Activated CD4-positive, alpha-beta T cell treated with anti-CD3 and anti-CD28 coated beads, Interleukin-2, amount 50 U/mL, for 1 hour (primary cell): Measurements from ENCODE around the gene ETNK1.

Source experiments
- DNase-seq: peaks from one replicate; pipeline ENCODE4 v3.0.0-alpha.2; 2020

The ETNK1 gene

DNA sequence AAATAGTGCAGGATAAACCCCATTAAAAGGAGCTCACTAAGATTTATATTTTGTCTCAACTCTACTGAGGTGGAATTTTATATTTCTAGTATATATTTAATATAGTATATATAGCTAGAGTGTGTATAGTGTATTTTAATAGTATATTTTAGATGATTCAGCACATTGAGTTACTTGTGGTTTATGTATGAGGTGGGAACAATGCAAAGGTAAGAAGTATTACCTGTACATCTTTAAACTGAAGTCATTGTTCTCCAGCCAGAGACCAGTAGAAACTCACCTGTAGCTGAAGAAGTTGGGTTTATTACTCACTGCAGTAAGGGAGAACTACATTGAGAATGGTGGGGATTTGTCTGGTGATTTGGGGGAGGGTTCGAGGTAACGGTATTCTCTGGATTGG is 15.9 kb downstream of the ETNK1 start:
- DNase-seq = no peak

- no peak for DNase-seq
Measured at GRCh38 chr12:22641353-22642053, 16.5 kb downstream of the ETNK1 start.

DNA sequence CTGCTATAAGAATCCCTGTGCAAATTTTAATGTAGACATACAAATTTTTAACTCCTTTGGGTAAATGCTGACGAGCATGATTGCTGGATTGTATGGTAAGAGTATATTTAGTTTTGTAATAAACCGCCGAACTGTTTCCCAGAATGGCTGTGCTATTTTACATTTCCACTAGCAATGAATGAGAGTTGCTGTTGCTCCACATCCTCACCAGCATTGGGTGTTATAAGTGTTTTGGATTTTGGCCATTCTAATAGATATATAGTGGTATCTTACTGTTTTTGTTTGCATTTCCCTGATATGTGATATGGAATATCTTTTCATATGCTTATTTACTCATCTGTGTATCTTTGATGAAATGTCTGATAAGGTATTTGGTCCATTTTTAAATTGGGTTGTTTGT is 23.7 kb downstream of the ETNK1 start:
- no peak for DNase-seq

DNA sequence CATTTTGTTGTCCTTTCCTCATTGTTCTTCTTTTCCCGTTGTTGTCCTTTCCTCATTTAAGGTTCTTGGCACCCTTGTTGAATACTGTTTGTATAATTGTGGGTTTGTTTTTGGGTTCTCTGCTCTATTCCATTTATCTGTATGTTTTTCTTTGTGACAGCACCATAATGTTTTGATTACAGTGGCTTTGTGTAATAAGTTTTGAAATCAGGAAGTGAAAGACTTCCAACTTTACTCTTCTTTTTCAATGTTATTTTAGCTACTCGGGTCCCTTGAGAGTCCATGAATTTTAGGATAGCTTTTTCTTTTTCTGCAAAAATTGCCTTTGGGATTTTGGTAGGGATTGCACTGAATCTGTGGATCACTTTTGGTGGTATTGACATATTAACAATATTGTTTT is 28.1 kb downstream of the ETNK1 start:
- no peak for DNase-seq

DNA sequence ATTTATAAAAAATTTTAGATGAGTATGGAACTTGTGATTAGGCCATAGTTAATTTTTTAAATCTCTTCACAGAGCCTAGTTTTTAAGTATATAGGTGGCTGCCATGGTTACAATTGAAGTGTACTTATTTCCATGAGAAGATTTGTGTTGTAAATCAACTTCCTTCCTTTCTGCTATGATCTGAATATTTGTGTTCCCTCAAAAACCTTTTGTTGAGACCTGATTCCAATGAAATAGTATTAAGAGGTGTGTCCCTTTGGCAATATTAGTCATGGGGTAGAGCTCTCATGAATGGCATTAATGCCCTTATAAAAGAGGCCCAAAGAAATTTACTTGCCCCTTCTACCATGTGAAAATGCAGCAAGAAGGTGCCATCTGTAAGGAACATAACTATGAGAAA is 28.8 kb downstream of the ETNK1 start:
- DNase-seq = no peak

- no peak for DNase-seq
Measured at GRCh38 chr12:22656376-22656775, 31.4 kb downstream of the ETNK1 start.

DNA sequence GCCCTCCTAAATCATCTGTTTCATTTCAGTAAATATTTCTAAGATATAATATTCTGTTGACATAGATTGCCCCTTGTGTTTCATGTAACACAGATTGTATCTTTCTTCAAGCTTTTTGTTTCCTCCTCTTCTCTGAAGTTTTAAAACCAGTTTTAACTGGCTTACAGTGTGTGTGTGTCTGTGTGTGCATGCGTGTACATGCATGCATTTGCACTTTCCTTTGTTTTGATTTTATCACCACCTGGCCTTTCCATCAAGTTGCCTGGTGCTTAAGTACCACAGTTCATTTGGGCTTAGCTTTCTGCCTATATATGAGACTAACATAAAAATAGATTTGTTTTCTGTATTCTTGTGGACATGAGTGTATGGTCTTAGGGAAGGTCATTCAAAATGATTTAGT is 31.9 kb downstream of the ETNK1 start:
- no peak for DNase-seq

DNA sequence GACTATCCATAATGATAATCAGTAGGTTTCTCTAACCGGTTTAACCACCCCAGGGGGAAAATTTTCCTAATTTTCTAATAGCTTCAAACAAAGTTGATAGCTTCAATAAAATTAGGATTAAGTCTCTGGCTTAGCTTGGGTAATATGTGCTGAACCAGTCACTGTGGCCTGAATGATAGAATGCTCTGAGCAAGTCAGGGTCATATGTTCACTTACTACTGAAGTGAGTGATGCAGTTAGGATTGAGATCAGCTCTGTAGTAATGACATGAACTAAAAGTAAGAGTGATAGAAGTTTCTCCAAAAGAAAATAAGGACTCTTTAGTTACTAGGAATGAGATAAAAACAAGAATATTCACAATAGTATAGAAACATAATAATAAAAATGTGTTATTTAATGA is 32.6 kb downstream of the ETNK1 start:
- DNase-seq = no peak

- no peak for DNase-seq
Measured at GRCh38 chr12:22658214-22658613, 33.2 kb downstream of the ETNK1 start.

GRCh38 chr12:22662356-22662755 is 37.4 kb downstream of the ETNK1 start:
- DNase-seq = no peak

GRCh38 chr12:22665476-22665875 is 40.5 kb downstream of the ETNK1 start:
- no peak for DNase-seq

DNA sequence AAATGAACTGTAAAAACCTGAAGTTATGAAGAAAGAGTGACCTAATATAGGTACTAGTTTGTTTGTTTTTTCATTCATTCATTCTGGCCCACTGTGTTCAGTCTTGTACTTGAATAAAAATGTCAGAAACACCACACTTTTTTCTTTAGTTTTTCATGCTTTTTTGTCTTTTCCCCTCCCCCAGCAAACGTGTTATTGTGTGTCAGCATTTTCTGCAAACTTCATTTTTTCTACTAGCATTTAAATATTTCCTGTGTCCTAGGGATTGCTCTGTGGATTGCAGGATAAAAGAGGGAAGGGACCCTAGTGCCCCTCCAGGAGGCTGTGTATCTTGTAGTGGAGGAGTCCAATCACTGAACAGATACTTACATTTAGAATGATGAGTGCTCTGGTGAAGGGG is 42.2 kb downstream of the ETNK1 start:
- no peak for DNase-seq

DNA sequence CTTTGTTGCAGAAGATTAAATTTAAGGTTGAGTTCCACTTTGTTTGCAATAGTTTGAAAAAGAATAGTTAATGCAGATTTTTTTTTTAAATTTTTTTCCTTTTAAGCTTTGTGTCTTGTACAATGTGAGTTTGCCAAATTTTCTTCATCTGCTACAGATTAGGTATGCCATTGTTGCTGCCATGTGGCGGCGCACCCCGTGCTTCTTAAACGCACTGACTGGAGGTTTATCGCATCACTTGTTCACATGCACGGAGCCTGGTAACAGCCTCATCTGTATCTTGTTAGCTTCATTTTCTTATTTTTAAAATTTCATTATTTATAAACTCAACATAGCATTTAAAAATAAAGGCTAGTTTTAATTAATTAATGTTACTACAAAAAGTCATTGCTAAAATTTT is 43.5 kb downstream of the ETNK1 start:
- no peak for DNase-seq

GRCh38 chr12:22670762-22671161 is 45.8 kb downstream of the ETNK1 start:
- DNase-seq = no peak

GRCh38 chr12:22672951-22673350 is 48.0 kb downstream of the ETNK1 start:
- no peak for DNase-seq

GRCh38 chr12:22677781-22678574 is 53.0 kb downstream of the ETNK1 start:
- no peak for DNase-seq

DNA sequence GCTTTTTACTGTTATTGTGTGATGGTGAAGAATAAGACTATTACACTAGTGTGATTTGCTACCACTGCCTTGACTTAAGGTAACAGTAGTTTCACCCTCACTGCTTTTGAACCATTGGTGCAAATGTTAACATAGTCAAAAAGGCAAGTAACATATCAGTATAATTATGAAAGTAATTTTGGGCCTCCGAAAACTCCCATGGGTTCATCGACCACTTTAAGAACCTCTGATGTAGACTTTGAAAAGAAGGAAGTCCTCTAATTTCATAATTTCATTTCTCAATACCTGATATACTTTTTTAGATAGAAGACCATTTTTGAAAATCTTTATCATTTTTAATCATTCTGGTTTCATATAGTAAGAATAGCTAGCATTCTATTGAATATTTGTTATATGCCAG is 57.7 kb downstream of the ETNK1 start:
- no peak for DNase-seq

DNA sequence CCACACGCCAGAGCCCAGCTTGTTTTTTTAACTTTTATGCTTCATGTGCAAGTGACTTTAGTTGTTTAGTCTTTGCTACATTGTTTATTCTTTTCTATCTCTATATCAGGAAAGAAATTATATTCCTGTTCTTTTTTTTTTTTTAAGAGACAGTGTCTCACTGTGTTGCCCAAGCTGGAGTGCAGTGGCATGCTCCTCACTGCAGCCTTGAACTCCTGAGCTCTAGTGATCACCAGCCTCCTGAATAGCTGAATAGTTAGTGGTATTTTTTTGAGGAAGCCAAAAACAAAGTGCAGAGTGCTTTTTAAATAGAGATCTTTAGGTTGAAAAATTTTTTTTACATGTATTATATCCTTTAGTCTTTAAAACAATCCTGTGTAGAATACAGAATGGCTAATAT is 58.2 kb downstream of the ETNK1 start:
- no peak for DNase-seq

- DNase-seq = no peak
Measured at GRCh38 chr12:22684140-22685118, 59.5 kb downstream of the ETNK1 start.

GRCh38 chr12:22686193-22686592 is 61.2 kb downstream of the ETNK1 start:
- DNase-seq = no peak

DNA sequence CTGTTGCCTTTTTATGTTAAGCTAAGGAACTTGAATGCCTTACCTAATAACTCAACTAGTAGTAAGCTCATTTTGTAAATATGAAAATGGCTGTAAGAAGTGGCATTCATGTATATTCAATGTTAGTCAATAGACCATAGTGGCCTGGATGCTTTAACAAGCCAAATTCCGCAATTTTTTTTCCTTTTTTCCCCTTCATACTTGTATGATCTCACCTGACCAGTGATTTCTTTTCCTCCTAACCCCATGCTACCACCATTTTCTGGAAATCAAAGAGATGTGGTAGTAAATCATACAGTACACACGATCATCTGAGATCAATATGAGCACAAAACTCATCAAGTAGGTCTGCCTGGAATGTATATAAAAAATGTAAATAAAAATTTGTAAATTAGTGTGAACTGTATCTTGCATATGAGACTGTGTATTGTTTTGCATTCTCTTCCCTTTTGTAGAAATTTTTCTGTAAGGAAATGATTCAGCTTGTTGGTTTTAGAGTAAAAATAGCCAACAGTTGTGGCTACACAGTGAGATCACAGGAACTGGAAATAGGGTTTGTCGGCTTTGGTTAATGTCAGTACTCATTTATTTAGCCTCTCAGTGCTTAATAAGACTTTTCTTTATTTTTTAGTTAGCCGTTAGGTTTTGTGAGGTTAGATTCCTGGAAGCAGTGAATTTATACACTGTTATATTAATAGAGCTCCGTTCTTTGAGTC is 62.5 kb downstream of the ETNK1 start:
- DNase-seq = no peak

- DNase-seq = no peak
Measured at GRCh38 chr12:22689876-22690275, 64.9 kb downstream of the ETNK1 start.

DNA sequence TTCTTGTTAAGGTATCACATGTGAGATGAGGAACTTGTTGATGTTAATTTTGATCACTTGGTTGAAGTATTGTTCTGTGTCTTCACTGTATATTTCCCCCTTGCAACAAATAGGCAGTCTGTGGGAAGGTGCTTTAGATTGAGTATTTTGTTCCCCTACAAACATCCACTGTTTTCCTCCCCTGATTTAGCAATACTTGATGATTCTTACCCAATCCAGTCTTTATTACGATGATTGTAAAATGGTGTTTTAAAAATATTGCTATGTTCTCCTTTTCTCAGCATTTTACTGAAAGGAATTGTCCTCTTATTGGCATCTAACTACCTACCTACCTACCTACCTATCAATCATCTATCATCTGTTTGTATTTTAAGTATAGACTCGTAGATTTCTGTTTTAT is 66.3 kb downstream of the ETNK1 start:
- DNase-seq = no peak
